Left ventricle myocardium inferior (tissue), 1 donor: Measurements from ENCODE around the gene SLC27A2. TPM values are rescaled to one million over a fixed set of nuclear protein-coding genes. Genes with fewer than 3 reads are reported as not detected.

Source experiments
- DNase-seq: peaks from one replicate; pipeline ENCODE4 v3.0.0-alpha.2; 2020
- H3K27ac ChIP-seq: fragments of 200-600 bp; replicated peaks from 2 replicates; pipeline ENCODE4 v1.8.0; 2021
- H3K27me3 ChIP-seq: fragments of 200-600 bp; 2 replicates; pipeline ENCODE4 v1.8.0; 2021; ENCODE audit warnings: low read depth
- H3K36me3 ChIP-seq: fragments of 200-600 bp; 2 replicates; pipeline ENCODE4 v1.8.0; 2021
- H3K4me1 ChIP-seq: fragments of 200-600 bp; 2 replicates; pipeline ENCODE4 v1.8.0; 2021
- H3K4me3 ChIP-seq: fragments of 200-600 bp; 2 replicates; pipeline ENCODE4 v1.8.0; 2021; ENCODE audit warnings: mild to moderate bottlenecking, moderate library complexity
- H3K9me3 ChIP-seq: fragments of 200-600 bp; replicated peaks from 2 replicates; pipeline ENCODE4 v1.8.0; 2021
- intact Hi-C: fragments of 100-400 bp; cut with micrococcal nuclease; formaldehyde crosslinking; loops from one replicate; pipeline ENCODE4 v1.11.0; 2022
- total RNA-seq: library from RNA; stranded (reverse); fragmentation: NEBNext Ultra II Directional; extraction: Animal tissue kit (Norgen Biotek cat#: 25700); gene quantifications from one replicate; pipeline ENCODE4 v1.2.1, GENCODE V29; 2021
- TF ChIP-seq, protein P1 (sequence below): fragments of 200-600 bp; IDR thresholded peaks from 2 replicates; pipeline ENCODE4 v1.8.0; 2021; ENCODE audit warnings: antibody characterized with exemption, mild to moderate bottlenecking, borderline replicate concordance
- donor health status: DM: no; HTN: yes; CAD: no; lungs with severe emphysema.

The SLC27A2 gene
- total RNA-seq, 1 donor from 2014 or later: not detected

DNA sequence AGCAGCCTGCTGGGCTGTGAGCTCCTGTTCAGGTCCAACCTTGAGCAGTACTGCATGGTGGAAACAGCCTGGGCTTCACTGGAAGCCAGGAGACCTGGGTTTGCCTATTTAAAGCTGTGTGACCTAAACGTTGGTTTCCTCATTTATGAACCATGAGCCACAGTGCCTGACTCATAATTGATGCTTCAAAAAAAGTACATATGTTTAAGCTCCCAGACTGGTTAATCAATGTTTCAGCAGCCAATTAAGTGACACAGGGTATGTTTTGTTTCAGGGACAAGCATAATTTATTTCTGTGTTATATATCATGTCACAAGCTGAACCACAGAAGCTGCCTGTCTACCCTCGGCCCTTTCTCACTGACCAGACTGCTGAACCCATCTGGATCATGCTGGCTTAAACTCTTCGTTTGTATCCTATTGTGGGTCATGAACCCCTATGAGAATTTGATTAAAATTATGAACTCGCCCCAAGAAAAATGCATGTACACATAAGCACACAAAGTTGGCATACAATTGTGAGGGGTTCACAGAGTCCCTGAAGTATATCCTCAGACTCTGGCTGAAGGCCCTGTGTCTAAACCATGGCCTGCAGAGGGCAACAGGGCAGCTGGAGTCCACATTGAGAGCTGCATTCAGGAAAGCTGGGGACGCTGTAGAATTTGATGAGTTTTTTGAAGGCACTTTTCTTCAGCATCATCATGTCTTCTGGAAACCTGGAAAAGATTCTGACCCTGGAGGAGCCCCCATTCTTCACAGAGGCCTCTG is 59.9 kb downstream of the SLC27A2 start:
- Histone ChIP-seq H3K4me1 (no peaks in the 10 kb centered on the region), H3K36me3 (no peaks in the 10 kb centered on the region), H3K27ac (no peak overlapping the region), H3K9me3 (no peaks in the 10 kb centered on the region), H3K4me3 (no peak overlapping the region), H3K27me3 (no peaks in the 10 kb centered on the region)
- no peak for DNase-seq
- intact Hi-C loops: no loop called here
- TF ChIP-seq, protein P1, sequence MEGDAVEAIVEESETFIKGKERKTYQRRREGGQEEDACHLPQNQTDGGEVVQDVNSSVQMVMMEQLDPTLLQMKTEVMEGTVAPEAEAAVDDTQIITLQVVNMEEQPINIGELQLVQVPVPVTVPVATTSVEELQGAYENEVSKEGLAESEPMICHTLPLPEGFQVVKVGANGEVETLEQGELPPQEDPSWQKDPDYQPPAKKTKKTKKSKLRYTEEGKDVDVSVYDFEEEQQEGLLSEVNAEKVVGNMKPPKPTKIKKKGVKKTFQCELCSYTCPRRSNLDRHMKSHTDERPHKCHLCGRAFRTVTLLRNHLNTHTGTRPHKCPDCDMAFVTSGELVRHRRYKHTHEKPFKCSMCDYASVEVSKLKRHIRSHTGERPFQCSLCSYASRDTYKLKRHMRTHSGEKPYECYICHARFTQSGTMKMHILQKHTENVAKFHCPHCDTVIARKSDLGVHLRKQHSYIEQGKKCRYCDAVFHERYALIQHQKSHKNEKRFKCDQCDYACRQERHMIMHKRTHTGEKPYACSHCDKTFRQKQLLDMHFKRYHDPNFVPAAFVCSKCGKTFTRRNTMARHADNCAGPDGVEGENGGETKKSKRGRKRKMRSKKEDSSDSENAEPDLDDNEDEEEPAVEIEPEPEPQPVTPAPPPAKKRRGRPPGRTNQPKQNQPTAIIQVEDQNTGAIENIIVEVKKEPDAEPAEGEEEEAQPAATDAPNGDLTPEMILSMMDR: no peak

DNA sequence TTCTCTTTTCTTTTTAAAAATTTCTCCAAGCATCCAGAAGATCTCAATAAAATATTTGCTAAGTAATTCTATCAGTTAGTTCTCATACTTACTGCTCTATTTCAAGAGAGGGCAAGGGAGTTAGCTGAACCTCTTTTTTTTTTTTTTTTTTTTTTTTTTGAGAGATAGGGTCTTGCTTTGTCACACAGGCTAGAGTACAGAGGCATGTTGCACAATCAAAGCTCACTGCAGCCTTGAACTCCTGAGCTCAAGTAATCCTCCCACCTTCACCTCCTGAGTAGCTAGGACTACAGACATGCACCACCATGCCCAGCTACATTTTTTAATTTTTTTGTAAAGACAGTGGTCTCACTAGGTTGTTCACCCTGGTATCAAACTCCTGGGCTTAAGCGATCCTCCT is 62.2 kb downstream of the SLC27A2 start:
- no peak overlapping the region for H3K27ac ChIP-seq
- TF ChIP-seq, protein P1: no peak
- no peak overlapping the region for H3K4me3 ChIP-seq
- H3K4me1 ChIP-seq: no peaks in the 10 kb centered on the region
- no peak for DNase-seq
- no peaks in the 10 kb centered on the region for H3K27me3 ChIP-seq
- intact Hi-C loops: no loop called here
- H3K36me3 ChIP-seq: no peaks in the 10 kb centered on the region
- no peaks in the 10 kb centered on the region for H3K9me3 ChIP-seq

DNA sequence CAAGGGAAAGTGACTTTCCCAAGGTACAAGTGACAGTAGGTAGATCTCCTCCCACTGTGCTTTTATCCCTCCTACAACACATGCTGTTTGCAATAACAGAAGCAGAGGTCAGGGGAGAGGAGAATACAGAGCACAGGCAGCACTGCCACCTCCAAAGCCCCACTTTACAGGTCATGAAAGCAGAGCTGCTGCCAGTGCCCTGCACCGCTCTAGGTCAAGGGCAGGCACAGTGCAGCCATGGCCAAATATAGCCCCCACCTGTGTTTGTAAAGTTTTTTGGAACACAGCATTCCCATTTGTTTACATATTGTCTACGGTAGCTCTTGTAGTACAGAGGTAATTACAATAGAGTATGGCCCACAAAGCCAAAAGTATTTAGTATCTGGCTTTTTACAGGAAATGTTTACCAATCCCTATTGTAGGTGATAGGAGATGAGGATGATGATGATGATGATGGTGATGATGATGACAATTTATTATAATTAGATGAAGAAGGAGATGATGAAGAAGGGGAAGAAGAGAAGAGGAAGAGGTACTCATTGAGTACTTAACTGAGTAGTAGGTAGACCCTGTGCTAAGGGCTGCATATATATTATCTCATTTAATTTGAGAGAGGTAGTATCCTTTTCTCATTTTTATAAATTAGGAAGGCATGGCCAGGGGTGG is 63.1 kb downstream of the SLC27A2 start:
- DNase-seq: no peak
- no peak overlapping the region for H3K4me3 ChIP-seq
- H3K27me3 ChIP-seq: peaks cover 8% of the 10 kb centered on the region
- no peaks in the 10 kb centered on the region for H3K4me1 ChIP-seq
- no peak overlapping the region for H3K27ac ChIP-seq
- H3K36me3 ChIP-seq: no peaks in the 10 kb centered on the region
- intact Hi-C loops: no loop called here
- TF ChIP-seq, protein P1: no peak
- no peaks in the 10 kb centered on the region for H3K9me3 ChIP-seq

DNA sequence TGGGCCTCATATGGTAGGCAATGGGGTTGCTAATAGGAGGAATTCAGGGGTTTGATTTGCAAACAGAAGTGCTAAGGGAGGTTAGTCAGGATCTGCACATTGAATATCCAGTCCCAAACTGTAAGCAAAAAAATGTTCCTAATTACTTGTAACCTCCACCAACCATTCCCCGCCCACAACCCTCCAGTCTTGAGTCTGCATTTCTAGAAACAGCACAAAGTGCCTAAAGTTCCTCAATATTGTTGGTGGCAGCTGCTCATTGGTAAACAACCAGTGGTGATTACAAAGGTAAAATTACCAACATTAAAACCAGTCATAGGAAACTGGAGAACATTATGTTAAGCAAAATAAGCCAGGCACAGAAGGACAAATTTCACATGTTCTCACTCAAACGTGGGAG is 64.6 kb downstream of the SLC27A2 start:
- H3K36me3 ChIP-seq: no peaks in the 10 kb centered on the region
- TF ChIP-seq, protein P1: no peak
- no peaks in the 10 kb centered on the region for H3K4me1 ChIP-seq
- DNase-seq: no peak
- H3K9me3 ChIP-seq: no peaks in the 10 kb centered on the region
- H3K27me3 ChIP-seq: peaks cover 16% of the 10 kb centered on the region
- H3K4me3 ChIP-seq: no peak overlapping the region
- intact Hi-C loops: no loop called here
- no peak overlapping the region for H3K27ac ChIP-seq

DNA sequence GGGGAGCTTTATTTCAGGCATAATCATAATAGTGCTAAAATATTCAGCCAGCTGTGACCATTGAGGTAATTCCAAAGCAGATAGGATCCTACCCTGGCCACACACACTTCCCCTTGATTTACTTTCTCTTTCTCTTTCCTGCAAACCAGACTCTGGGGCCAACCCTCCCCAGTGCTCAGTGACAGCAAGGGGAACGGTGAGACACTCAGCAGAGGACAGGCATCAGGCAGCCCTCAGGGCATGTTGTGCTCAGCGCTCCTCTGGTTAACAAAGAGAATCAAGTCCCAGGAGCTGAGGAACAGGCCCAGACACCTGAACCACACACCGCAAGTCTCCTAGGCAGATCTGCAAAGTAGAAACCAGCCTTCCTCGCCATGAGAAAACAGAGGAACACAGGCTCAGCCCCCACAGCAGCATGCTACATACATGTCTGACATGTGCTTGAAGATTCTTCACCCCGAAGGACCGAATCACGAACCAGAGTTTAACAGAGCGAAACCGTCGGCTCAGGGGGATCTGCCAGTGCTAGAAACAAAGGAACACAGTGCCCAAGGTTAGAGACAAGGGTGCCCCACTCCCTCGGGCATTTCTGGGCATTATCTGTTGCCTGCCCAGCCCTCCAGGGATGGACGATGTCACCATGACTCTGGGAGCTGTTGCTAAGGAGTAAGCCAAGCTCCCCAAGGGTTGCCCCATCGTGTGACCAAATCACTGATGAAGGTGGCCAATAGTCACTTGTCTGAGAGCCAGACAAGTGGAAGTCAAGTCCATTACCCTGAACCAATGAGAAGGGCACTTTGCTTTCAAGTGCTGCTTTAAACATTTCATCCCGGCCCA is 66.0 kb downstream of the SLC27A2 start:
- intact Hi-C loops: no loop called here
- H3K9me3 ChIP-seq: no peaks in the 10 kb centered on the region
- no peak overlapping the region for H3K27ac ChIP-seq
- TF ChIP-seq, protein P1: no peak
- no peak overlapping the region for H3K4me3 ChIP-seq
- peaks cover 29% of the 10 kb centered on the region for H3K27me3 ChIP-seq
- peak; percentile 18 for DNase-seq
- no peaks in the 10 kb centered on the region for H3K36me3 ChIP-seq
- no peaks in the 10 kb centered on the region for H3K4me1 ChIP-seq
